Colon (tissue), 2 donors: ENCODE measurements around the gene PNPLA7.

Experiments used
- FAIRE-seq: peaks from 2 replicates; lab custom pipeline; 2012; peaks lifted over from hg19 to GRCh38; lab: Jason Lieb, UNC
- donor health status: control.
- donor health status: control.

Gene PNPLA7

GRCh38 chr9:137434498-137435380 is 115.5 kb downstream of the PNPLA7 start:
- FAIRE-seq, result no peak

- FAIRE-seq, result no peak
Measured at GRCh38 chr9:137433916-137434431, 116.2 kb downstream of the PNPLA7 start.

GRCh38 chr9:137433349-137433915 is 116.8 kb downstream of the PNPLA7 start:
- no peak for FAIRE-seq

GRCh38 chr9:137432687-137433348 is 117.4 kb downstream of the PNPLA7 start:
- no peak for FAIRE-seq

GRCh38 chr9:137431416-137431931 is 118.7 kb downstream of the PNPLA7 start:
- FAIRE-seq, result no peak

GRCh38 chr9:137430723-137431415 is 119.3 kb downstream of the PNPLA7 start:
- no peak for FAIRE-seq

GRCh38 chr9:137429974-137430722 is 120.1 kb downstream of the PNPLA7 start:
- no peak for FAIRE-seq

- no peak for FAIRE-seq
Measured at GRCh38 chr9:137429546-137429890, 120.7 kb downstream of the PNPLA7 start.

GRCh38 chr9:137428841-137429545 is 121.2 kb downstream of the PNPLA7 start:
- FAIRE-seq, result no peak

GRCh38 chr9:137428311-137428630 is 121.9 kb downstream of the PNPLA7 start:
- FAIRE-seq, result no peak

GRCh38 chr9:137427454-137428310 is 122.5 kb downstream of the PNPLA7 start:
- FAIRE-seq, result no peak

GRCh38 chr9:137426018-137426681 is 124.1 kb downstream of the PNPLA7 start:
- FAIRE-seq, result no peak

GRCh38 chr9:137423514-137424291 is 126.5 kb downstream of the PNPLA7 start:
- no peak for FAIRE-seq

GRCh38 chr9:137422604-137423513 is 127.3 kb downstream of the PNPLA7 start, which contains the start of the genes EXD3 and NOXA1:
EXD3 (minus strand) TSS chr9:137423162; CDS start chr9:137395357, 27,805 bp downstream.
NOXA1 (plus strand) TSS chr9:137423393; CDS start chr9:137423530, 137 bp downstream.
- no peak for FAIRE-seq

- FAIRE-seq, result no peak
Measured at GRCh38 chr9:137421838-137422603, 128.2 kb downstream of the PNPLA7 start.
